ENCODE measurements around the gene PRR5. TPM values are rescaled to one million over a fixed set of nuclear protein-coding genes. Genes with fewer than 3 reads are reported as not detected.

Gene PRR5
- total RNA-seq, 4 donors from 2014 or later: 22.2 to 51.5 (median 31.6) TPM

DNA sequence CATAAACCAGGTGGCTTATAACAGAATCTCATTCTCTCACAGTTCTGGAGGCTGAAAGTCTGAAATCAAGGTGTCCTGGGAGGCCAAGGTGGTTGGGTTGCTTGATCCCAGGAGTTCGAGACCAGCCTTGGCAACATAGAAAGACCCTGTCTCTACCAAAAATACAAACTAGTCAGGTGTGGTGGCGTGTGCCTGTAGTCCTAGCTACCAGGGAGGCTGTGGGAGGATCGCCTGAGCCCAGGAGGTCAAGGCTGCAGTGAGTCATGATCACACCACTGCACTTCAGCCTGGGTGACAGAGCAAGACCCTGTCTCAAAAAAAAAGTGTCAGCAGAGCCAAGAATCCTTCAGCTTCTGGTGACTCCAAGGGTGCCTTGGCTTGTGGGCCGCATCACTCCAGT lies 8.9 kb upstream of the PRR5 start:
- DNase-seq (ENCODE audit: low spot score): no peak
- TF ChIP-seq, protein P1, sequence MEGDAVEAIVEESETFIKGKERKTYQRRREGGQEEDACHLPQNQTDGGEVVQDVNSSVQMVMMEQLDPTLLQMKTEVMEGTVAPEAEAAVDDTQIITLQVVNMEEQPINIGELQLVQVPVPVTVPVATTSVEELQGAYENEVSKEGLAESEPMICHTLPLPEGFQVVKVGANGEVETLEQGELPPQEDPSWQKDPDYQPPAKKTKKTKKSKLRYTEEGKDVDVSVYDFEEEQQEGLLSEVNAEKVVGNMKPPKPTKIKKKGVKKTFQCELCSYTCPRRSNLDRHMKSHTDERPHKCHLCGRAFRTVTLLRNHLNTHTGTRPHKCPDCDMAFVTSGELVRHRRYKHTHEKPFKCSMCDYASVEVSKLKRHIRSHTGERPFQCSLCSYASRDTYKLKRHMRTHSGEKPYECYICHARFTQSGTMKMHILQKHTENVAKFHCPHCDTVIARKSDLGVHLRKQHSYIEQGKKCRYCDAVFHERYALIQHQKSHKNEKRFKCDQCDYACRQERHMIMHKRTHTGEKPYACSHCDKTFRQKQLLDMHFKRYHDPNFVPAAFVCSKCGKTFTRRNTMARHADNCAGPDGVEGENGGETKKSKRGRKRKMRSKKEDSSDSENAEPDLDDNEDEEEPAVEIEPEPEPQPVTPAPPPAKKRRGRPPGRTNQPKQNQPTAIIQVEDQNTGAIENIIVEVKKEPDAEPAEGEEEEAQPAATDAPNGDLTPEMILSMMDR (IDR thresholded peaks at IDR 0.05): no peak
- ATAC-seq (ENCODE audit: low FRiP score): no peak

DNA sequence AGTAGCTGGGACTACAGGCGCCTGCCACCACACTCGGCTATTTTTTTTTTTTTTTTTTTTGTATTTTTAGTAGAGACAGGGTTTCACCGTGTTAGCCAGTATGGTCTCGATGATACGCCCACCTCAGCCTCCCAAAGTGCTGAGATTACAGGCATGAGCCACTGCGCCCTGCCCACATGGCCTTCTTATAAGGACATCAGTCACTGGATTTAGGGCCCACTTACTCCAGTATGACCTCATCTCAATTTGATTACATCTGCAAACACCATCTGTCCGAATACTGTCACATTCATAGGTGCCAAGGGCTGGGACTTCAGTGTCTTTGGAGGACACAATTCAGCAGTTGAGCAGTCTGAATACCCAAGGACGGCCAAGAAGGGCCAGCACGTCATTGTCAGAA lies 8.2 kb upstream of the PRR5 start:
- ATAC-seq (ENCODE audit: low FRiP score): no peak
- TF ChIP-seq, protein P1 (IDR thresholded peaks at IDR 0.05): no peak
- no peak for DNase-seq (ENCODE audit: low spot score)

DNA sequence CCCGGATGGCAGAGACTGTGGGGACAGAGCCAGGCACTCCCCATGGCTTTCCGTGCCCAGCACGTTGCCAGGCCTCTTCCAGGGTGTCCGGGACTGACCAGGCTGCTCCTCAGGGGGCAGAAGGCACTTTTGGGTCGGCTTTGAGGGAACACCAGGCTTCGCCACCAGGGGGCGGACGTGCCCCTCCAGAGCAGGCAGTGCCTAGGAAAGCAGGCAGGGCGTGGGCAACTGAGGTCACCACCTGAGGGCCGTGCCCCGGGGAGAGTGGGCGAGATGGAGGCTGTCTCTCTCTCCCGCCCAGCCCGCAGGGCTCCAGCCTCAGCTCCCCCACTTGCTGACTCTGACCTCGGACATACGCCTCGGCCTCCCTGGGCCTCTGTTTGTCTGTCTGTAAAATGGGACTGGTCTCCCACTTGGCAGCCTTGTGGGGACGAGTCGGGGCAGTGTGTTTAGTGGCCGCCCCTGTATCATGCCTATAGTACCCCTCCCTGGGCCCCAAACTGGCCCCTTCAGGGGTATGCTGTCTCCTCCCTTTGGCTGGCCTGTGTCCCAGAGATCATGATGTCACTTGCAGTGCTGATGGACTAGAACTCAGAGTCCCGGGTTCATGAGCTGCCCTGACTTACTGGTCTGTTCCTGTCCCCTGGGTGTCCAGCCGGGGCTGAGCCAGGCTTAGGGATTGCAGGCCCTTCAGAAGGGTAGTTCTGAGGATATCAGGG lies 4.4 kb upstream of the PRR5 start:
- DNase-seq (ENCODE audit: low spot score): peak; percentile 89
- peak; percentile 52 for ATAC-seq (ENCODE audit: low FRiP score)

DNA sequence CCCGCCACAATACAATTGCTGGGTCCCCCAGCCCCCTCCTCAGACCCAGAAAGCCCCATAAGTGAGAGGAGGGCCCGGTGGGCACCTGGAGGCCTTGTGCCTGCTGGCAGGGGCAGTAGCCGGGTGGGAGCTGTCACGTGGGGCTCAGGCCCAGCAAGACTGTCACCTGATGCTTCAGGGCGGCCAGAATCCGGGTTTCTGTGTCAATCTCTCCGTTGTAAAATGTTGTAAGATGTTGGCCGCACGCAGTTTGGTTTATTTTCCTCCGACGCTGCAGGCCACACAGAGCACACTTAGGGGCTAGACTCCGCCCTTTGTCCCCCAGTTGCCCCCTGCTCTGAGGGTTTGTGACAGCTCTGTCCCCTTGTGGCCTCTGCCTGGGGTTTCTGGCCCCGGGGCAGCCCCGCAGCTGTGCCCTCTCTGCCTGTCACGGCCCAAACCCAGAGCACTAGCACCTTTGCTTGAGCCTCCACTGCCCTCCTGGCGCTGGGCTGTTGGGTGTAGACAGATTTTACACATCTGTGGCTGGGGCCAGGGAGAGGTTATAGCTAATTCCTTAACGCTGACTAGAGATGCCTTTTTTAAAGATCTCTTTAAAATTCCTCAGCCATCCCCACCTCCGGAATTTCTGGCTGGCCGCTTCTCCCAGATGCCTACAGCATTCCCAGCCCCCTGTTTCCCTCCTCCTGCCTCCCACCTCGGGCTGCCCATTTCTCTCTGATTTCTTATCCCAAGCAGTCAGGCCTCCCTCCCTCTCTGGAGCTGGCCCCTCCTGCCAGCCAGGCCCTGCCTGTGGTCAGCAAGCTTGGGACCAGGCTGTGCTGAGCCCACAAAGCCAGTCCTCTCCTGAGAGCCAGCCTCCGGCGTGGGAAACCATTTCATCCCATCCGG lies 3.2 kb upstream of the PRR5 start:
- DNase-seq (ENCODE audit: low spot score) (no peak), ATAC-seq (ENCODE audit: low FRiP score) (peak; percentile 39)
- TF ChIP-seq, protein P1 (IDR thresholded peaks at IDR 0.05): no peak

More for the DNA sequence above, 4.4 kb upstream of the PRR5 start:
- TF ChIP-seq, protein P1 (IDR thresholded peaks at IDR 0.05): peak in 2 of 3 donors; percentile 51 to 79

DNA sequence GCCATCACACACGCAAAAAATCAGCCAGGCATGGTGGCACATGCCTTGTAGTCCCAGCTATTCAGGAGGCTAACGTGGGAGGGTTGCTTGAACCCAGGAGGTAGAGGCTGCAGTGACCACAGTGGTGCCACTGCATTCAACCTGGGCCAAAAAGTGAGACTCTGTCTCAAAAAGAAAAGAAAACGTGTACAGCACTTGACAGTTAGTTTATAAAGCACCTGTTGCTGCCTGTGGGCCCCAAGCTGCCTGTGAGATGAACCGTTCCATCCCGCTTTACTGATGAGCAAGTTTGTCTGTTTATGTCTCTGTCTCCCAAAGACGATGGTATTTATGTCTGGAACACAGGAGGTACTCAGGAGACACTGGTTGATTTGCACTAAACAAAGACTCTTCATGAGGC lies 1.5 kb upstream of the PRR5 start:
- no peak for ATAC-seq (ENCODE audit: low FRiP score)
- TF ChIP-seq, protein P1 (IDR thresholded peaks at IDR 0.05): no peak

DNA sequence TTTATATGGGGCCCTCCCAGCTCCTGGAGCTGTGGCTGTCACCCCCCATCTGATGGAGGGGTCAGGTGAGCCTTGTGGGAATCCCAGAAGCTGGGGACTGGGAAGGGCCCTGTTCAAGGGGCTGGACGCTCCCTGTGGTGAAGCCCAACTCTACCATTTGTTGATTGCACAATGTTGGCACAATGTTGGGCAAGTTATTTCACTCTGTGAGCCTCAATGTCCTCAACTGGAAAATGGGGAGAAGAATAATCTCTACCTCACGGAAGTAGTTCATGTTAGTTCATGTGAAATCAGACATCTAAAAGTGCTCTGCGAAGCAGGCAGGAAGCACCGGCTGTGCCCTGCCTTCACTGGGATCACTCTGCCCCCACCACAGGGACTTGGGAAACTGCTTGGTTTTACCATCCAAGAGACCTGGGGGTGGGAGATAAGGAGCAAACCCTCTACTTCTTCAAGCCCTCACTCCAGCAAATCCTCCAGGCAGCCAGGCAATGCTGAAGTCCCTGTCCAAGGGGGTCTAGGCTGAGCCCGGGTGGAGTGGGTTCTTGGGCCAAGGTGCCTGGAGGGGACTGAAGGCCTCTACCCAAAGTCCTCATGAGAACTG lies 715 bp upstream of the PRR5 start:
- ATAC-seq (ENCODE audit: low FRiP score): no peak
- no peak for DNase-seq (ENCODE audit: low spot score)
- TF ChIP-seq, protein P1 (IDR thresholded peaks at IDR 0.05): no peak

More for the DNA sequence above, 1.5 kb upstream of the PRR5 start:
- DNase-seq (ENCODE audit: low spot score): no peak
